T-helper 22 cell (primary cell): ENCODE measurements around the gene STAT3.
"Not testable (repeated sequence)": the region's sequence is repeated elsewhere in the genome, so short reads cannot be mapped to it uniquely, and the experiment has no call there.

ENCODE experiments used
- DNase-seq: peaks from one replicate; pipeline ENCODE4 v3.0.0-alpha.2; 2020; ENCODE audit warnings: low read depth

Gene STAT3

DNA sequence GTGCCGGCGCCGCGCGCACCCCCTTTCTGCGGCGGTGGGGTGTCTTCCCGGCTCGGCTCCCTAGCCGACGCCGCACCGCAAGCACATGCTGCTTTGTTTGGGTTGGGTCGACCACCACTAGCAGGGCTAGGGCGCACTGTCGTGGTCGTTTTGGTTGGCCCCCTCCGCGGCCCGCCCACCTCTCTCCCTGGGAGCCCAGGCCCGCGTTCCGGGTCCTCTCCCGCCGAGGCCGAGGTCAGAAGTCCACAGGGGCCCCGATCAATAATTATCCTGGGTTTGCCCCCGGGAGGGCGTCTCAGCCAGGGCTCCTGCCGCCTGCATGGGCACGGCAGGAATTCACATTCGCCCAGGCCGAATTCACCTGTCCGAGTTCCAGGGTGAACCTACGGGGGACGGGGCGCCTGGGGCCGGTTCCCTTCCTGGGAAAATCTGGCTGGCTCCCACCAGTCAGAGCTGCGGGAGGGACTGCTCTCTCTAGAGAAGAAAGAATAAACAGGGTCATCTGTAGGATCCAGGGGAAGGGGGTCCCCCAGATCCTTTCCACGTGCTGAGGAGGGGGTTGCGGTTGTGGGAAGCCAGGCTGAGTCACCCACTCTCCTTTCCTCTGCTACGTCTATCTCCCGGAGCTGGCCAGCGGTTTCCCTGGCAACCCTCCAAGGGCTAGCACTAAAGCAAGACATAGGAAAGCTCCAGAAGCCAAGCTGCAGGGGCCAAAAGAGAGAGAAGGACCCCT is 111.5 kb downstream of the STAT3 start:
- DNase-seq = peak; percentile 51

DNA sequence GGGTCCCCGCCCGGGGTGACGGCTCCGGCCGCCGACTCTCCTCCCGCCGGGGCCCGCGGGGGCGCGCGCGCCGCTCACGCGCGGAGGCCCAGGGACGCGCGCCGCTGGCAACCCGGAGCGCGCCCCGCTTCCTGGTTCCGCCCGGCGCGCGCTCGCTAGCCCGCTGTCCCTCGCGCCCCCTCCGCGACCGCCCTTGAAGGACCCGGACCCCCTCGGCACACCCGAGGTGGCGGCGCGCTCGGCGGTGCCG is 112.0 kb downstream of the STAT3 start, which contains the start of gene STAT5B:
Gene STAT5B, minus strand, starts transcription at position 33 of the 250 bp plus-strand sequence. CDS start 44,264 bp downstream, outside the sequence.
- DNase-seq = peak; percentile 43

DNA sequence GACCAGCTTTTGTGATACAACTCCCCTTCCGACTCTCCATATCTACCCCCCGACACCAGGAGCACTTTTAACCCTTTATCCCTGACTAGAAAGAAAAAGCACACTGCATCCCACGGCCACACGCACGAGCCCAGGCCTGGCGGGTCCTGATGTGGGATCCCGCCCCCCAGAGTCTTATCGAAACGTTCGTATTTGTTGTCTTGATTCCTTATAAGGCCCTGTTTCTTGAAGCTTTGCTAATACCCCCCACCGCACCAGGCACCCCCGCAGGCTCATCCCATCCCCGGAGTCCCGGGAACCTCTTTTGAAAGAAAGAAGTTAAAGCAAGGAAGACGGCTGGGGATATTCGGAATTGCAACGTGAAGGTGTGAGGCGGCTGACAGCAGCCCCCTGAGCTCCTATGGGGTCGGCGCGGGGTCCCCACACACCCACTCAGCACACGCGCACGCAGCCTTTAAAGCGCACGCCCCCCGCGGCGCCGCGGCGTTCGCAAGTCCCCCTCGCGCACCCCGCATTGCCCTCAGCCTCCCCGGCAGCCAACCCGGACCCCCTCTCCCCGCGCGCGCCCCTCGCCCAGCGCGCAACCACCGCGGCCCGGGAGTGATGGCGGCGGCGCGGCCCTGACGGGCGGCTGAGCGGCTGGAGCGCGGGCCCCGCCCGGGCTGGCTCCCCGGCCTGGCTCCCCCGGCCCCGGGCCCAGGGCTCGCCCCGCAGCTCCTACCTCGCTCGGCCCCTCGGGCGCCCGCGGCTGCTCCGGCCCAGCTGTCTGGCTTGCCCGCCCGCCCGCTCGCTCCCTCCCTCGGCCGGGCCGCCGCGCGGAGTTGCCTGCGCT is 112.5 kb downstream of the STAT3 start:
- DNase-seq = peak; percentile 23

DNA sequence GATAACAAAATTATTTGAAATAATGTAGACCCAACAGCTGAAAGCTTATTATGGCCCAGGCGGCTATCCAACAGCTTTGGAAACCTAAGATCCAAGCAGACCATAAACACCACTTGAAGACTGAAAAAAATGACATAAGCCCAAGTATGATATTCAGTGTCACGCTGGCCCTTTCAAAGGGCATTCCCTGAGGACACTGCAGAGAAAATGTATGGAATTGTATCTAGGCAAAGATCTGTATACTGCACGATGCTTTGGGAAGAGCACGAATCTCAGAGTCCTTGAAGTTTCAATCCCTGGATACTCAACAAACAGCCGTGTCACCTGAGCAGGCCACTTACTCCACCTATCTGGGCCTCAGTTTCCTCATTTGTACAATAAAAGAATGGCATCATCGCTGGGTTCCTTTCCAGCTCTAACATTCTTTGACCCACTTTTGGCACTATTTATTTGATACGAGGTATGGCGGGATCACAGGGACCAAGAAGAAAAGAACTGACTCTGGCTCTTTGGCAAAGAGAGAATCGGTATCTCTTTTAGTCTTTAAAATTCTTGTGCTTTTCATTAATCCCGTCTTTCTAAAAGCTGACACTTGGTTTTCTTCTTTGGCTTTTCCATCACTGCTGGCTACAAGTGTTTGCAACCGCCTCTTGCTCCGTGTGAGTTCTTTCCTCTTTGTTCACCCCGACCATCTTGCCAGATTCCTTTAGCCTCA is 113.3 kb downstream of the STAT3 start:
- DNase-seq = no peak

DNA sequence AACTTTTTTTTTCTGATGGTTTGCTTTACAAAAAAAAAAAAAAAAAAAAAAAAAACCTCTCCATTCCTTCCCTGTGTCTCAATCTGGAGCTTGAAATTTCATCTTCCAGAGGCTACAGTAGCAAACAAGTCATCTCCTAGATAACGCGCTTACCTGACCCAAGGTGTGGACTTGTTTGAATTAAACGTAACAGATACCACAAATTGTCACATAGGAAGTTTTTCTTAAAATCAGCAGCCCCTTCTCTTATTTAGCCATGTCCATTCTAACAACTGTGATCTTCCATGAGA is 114.0 kb downstream of the STAT3 start:
- DNase-seq = no peak

DNA sequence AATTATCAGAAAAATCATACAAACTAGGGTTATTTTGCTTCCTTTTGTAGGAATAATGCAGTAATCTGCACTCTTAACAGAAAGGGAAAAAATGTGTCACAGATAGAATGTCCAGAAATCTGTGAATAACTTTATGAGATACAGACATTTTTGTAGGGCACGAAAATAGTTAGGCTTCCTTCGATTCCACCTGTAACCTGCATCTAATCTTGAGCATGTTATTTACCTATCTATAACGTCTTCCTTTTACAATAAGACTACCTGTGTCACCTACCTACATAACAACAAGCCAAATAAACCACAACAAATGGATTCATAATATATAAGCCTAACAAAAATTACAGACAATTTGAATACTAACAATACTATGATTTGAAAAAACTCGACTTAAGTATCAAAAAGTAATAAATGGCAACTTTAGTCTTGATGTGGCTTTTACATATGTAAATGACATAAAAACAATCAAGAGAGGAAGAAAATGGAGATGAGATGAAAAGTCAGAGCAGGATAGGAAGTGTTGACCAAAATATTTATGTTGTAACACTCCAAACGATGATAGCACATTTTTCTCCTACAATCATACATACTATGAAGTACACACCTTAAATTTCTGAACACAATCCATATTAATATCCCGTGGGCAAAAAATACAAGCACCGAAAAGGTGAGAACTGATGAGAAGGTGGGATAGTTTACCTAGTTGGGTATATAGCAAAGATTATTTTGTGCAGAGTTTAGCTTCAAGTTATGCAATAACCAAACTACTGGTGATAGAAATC is 114.6 kb downstream of the STAT3 start:
- no peak for DNase-seq

DNA sequence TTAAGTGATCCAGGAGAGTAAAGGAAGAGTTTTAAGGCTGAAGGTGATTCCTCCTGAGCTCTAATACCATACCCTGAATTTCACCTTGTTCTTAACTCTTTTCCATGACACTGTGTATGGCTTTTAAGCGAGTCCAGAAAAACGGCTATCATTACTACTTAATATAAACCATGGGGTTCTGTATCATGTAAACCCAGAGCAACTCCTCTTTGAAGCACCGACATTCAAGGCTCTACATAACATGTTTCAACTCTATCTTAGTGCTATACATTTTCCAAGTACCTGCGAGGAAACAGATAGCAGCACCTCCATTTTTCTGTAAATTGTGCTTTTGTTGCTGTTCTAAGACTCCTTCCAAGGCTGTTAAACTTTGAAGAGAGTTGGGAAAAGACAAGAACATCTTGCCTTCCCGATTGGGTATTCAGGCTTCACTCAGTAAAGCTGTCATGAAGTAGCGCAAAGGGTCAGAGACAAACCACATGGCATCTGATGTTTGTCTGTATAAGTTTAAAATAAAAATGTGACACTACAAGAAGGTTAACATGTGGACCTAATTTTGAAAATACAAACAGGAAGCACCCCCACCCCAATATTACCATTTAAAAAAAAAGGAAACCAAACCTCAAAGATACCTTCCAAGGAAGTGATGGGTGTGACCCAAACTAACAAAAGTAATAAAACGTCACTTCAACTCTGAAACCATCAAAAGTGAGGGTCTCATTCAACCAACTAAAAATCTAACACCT is 115.9 kb downstream of the STAT3 start:
- no peak for DNase-seq

DNA sequence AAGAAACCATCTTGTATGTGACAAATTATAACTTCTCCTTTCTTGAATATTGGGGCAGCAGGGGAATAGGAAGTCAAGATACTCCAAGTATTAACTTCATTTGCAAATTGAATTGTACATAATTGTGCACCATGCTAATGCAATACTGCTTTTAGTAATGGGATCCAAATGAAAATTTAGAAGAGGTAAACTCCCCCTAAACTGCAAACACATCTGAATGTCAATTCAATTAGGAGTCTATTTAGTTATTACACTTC is 116.5 kb downstream of the STAT3 start:
- DNase-seq = no peak

DNA sequence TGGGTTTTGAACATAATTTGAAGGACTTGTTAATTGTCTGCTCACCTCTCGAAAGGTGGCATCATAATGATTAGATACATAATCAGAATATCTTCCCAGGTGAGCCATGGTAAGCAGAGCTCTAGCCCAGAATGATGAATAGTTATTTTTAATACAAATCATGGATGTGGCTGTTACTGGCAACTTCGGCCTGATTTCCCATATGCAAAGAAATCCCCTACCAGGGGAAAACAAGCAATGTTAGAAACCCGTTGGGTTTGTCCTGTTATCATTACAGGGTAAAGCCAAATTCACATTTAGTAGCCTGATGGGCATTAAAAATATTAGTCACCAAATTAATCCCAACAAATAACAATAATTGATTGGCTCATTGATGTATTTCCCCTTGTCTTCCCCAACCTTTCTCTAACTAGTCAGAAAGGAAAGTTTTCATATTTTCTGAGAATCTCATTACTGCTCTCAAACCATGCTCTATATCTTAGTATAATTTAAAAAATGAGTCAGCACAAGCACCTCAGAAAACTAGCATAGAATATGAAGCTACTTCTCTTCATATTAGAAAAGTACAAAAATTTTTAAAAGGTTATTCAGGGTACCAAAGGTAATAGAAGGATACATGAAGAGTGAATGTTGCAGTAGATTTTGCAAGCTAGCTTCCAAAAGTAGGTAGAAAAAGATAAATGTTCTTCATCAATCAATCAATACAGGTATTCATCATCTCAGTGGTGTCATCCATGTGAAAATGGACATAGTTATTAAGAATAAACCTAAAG is 117.0 kb downstream of the STAT3 start:
- DNase-seq = no peak

DNA sequence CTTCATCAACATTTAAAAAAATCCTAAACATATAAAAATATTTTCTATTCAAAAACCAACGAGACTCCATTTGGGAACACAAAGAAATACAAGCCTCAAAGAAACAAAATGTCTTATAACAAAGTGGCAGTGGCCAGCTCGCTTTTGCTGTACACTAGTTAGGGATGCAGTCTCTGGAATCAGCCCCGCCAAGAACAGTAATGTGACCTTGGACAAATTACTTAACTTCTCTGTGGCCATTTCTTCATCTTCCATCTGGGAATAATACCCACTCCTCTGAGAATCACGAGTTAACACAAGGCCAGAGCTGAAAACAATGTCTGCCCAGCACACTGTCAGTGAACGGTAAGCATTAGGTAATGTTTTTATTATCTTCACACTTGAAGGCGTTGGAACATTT is 117.6 kb downstream of the STAT3 start:
- DNase-seq = no peak

DNA sequence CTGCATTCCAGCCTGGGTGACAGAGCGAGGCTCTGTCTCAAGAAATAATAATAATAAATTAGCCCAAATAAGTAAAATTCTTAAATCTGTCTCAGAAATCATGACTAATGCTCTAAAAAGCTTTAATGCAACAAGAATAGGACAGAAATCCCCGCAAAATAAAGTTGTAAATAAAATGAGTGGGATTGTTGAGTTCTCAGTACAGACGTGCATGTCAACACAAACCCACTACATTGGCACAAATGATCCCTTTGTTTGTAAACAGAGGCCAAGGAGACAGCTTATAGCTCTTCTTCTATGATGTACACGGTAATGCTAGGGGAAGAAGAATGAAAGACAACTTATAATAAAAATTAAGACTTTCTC is 118.1 kb downstream of the STAT3 start:
- DNase-seq = no peak

DNA sequence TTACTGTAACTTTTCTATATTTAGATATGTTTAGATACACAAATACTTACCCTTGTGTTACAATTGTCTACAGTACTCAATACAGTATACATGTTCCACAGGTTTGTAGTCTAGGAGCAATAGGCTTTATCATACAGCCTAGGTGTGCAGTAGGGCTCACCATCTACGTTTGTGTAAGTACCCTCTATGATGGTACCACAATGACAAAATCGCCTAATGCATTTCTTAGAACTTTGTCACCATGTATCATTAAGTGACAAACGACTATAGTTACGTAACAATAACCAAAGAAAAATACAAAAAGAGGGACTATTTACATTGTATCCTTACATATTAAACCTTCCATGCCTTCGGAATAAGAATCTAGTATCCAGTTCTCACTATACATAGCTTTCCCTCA is 120.0 kb downstream of the STAT3 start:
- DNase-seq = no peak

DNA sequence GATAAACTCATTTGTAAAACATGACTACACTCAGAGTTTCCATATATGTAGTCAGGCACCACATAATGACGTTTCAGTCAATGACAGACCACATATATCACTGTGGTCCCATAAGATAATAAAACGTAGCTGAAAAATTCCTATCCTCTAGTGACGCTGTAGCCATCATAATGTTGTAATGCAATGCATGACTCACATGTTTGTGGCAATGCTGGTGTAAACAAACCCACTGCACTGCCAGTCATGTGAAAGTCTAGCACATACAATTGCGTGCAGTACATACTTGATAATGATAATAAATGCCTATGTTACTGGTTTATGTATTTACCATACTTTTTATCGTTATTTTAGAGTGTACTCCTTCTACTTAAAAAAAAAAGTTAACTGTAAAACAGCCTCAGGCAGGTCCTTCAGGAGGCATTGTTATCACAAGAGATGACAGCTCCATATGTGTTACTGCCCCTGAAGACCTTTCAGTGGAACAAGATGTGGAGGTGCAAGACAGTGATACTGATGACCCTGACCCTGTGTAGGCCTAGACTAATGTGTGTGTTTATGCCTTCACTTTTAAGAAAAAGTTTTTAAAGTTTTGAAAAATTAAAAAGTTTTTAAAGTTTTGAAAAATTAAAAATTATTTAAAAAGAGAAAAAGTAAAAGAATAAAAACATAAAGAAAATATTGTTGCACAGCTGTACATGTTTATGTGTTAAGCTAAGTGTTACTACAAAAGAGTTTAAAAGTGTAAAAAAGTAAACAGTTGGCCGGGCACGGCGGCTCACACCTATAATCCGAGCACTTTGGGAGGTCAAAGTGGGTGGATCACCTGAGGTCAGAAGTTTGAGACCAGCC is 121.1 kb downstream of the STAT3 start:
- peak; percentile 74 for DNase-seq

DNA sequence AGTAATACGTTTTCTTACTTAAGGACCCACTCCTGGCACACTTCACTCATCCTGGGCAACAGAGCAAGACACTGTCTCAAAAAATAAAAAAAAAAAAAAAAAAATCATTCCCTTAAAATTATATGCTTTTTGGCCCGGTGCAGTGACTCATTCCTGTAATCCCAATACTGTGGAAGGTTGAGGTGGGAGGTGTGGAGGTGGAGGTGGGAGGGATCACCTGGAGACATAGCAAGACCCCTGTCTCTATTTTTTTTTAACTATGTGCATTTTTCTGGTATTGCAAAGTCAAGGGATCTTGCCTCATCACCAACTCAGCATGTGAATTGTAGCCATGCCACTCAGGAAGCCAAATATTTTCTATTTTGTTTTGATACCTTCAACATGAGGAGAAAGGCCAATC is 121.8 kb downstream of the STAT3 start:
- DNase-seq = no peak

DNA sequence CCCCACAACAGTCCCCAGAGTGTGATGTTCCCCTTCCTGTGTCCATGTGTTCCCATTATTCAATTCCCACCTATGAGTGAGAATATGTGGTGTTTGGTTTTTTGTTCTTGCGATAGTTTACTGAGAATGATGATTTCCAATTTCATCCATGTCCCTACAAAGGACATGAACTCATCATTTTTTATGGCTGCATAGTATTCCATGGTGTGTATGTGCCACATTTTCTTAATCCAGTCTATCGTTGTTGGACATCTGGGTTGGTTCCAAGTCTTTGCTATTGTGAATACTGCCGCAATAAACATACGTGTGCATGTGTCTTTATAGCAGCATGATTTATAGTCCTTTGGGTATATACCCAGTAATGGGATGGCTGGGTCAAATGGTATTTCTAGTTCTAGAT is 123.9 kb downstream of the STAT3 start:
- DNase-seq = not testable (repeated sequence)
